Peyer's patch (tissue), 4 donors: ENCODE results near the gene OR6M1.

Experiments
- POLR2A ChIP-seq, 2 donors: fragments of 450-650 bp; IDR thresholded peaks; one replicate each; pipeline ENCODE4 v1.5.1; 2017; ENCODE audit warnings: antibody characterized with exemption in 2 of 2, mild to moderate bottlenecking in 2 of 2, moderate library complexity in 2 of 2
- TF ChIP-seq, protein P1 (sequence below), 6 experiments: fragments of 450-650 bp in 4 of 6; fragments of 200-600 bp in 2 of 6; sonication (generic) in 1 of 6; IDR thresholded peaks; one replicate each; pipeline ENCODE4 v1.5.1; 2017 to 2019; ENCODE audit warnings: antibody characterized with exemption in 6 of 6, mild to moderate bottlenecking in 3 of 6, moderate library complexity in 1 of 6

DNA sequence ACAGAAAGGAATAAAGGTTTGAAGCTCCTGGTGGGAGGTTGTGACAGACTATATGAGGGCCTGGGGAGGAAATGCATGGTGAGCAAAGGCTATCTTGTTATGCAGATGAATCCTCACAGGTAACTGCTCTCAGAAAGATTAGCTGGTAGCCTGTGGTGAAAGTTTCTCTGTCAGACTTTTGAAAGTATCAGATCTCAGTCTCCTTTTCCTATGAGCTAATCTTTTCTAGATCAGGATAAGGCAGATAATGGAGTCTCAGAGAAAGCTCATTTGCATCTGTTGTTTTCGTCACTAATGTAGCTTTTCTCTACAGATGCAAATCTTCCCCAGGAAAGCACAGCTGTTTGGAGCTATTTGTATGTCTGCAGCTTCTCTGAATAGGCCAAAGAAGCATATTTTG is 30.9 kb downstream of the OR6M1 start:
- TF ChIP-seq, protein P1, sequence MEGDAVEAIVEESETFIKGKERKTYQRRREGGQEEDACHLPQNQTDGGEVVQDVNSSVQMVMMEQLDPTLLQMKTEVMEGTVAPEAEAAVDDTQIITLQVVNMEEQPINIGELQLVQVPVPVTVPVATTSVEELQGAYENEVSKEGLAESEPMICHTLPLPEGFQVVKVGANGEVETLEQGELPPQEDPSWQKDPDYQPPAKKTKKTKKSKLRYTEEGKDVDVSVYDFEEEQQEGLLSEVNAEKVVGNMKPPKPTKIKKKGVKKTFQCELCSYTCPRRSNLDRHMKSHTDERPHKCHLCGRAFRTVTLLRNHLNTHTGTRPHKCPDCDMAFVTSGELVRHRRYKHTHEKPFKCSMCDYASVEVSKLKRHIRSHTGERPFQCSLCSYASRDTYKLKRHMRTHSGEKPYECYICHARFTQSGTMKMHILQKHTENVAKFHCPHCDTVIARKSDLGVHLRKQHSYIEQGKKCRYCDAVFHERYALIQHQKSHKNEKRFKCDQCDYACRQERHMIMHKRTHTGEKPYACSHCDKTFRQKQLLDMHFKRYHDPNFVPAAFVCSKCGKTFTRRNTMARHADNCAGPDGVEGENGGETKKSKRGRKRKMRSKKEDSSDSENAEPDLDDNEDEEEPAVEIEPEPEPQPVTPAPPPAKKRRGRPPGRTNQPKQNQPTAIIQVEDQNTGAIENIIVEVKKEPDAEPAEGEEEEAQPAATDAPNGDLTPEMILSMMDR (IDR thresholded peaks at IDR 0.05), result no peak
- no peak for TF ChIP-seq POLR2A (IDR thresholded peaks at IDR 0.05)
